Fibroblast of lung (primary cell): Measurements from ENCODE around the gene JMJD4. TPM values are rescaled to one million over a fixed set of nuclear protein-coding genes. Genes with fewer than 3 reads are reported as not detected.

Experiments
- DNase-seq, 2 donors: peaks; one replicate each; pipeline versions ENCODE4 v3.0.0 to v3.0.0-alpha.2; 2010; ENCODE audit warnings: low read depth in 2 of 2
- H2AFZ ChIP-seq: 2 replicates; pipeline ENCODE4 v1.5.1; 2012; ENCODE audit warnings: low read length, control low read depth, inconsistent platforms
- H3K27ac ChIP-seq: 2 replicates; pipeline ENCODE4 v1.5.1; 2011; ENCODE audit warnings: low read length, control low read depth; ENCODE audit not compliant: insufficient read depth
- H3K27me3 ChIP-seq: 2 replicates; pipeline ENCODE4 v1.5.1; 2011; ENCODE audit warnings: mild to moderate bottlenecking, low read length; ENCODE audit not compliant: control insufficient read depth, insufficient read depth
- H3K36me3 ChIP-seq: 2 replicates; pipeline ENCODE4 v1.5.1; 2011; ENCODE audit warnings: low read length; ENCODE audit not compliant: control insufficient read depth, insufficient read depth
- H3K4me1 ChIP-seq: 2 replicates; pipeline ENCODE4 v1.5.1; 2011; ENCODE audit warnings: low read length; ENCODE audit not compliant: control insufficient read depth, insufficient read depth; ENCODE audit errors: extremely low read depth
- H3K4me2 ChIP-seq: 2 replicates; pipeline ENCODE4 v1.5.1; 2011; ENCODE audit warnings: low read length, control low read depth; ENCODE audit not compliant: insufficient read depth; ENCODE audit errors: extremely low read depth
- H3K4me3 ChIP-seq, 4 experiments: fragments of 200-600 bp in 1 of 4; sonication (generic) in 1 of 4; replicated peaks in 1 of 4; 2 replicates each; pipeline ENCODE4 v1.5.1; 2011 to 2016; ENCODE audit warnings: low read length in 4 of 4, low read depth in 3 of 4, mild to moderate bottlenecking in 3 of 4, control low read depth in 2 of 4, inconsistent platforms in 1 of 4, mixed read lengths in 1 of 4; ENCODE audit not compliant: insufficient read depth in 1 of 4; ENCODE audit errors: control extremely low read depth in 1 of 4
- H3K79me2 ChIP-seq: 2 replicates; pipeline ENCODE4 v1.5.1; 2012; ENCODE audit warnings: mild to moderate bottlenecking, low read length, inconsistent platforms; ENCODE audit not compliant: control insufficient read depth, insufficient read depth
- H3K9ac ChIP-seq: 2 replicates; pipeline ENCODE4 v1.5.1; 2011; ENCODE audit warnings: mild to moderate bottlenecking, low read length, control low read depth; ENCODE audit not compliant: insufficient read depth
- H3K9me3 ChIP-seq: 2 replicates; pipeline ENCODE4 v1.5.1; 2012; ENCODE audit warnings: low read depth, low read length; ENCODE audit not compliant: control insufficient read depth, insufficient read depth
- H4K20me1 ChIP-seq: 2 replicates; pipeline ENCODE4 v1.5.1; 2011; ENCODE audit warnings: low read length; ENCODE audit not compliant: control insufficient read depth, insufficient read depth; ENCODE audit errors: extremely low read depth
- CTCF ChIP-seq, 2 donors: IDR thresholded peaks in 1 of 2; conservative IDR thresholded peaks in 1 of 2; 1 replicate in 1 of 2; 2 replicates in 1 of 2; pipeline ENCODE4 v1.5.1; 2011 to 2012; ENCODE audit warnings: low read length in 2 of 2, control low read depth in 1 of 2, inconsistent platforms in 1 of 2, low read depth in 1 of 2, mild to moderate bottlenecking in 1 of 2
- EZH2 ChIP-seq: IDR thresholded peaks from 2 replicates; pipeline ENCODE4 v1.5.1; 2012; ENCODE audit warnings: low read length, control low read depth, mild to moderate bottlenecking; ENCODE audit errors: missing control alignments
- polyA plus RNA-seq, 2 donors: library from polyadenylated mRNA; depleted of rRNA in 1 of 2; stranded (reverse) in 1 of 2; unstranded in 1 of 2; fragments of >200 nt; gene quantifications; 2 replicates each; pipeline ENCODE4 v1.2.1, GENCODE V29; 2011 to 2012; ENCODE audit warnings: missing spikeins in 1 of 2
- total RNA-seq: library from RNA; depleted of rRNA; stranded (reverse); fragments of >200 nt; gene quantifications from 2 replicates; pipeline ENCODE4 v1.2.1, GENCODE V29; 2014

JMJD4 gene
- total and polyA plus RNA-seq, 2 donors (not counting 1 experiment from before 2014, with no cell fraction given): 12.1 to 26.4 TPM

GRCh38 chr1:227762231-227762911, 27.3 kb upstream of the JMJD4 start:
- Histone ChIP-seq H3K27ac (peak overlapping the region; percentile 4), H3K9ac (no peak overlapping the region), H3K4me3 (no peak overlapping the region), H3K9me3 (no peaks in the 10 kb centered on the region), H4K20me1 (no peaks in the 10 kb centered on the region), H3K4me1 (peaks cover 21% of the 10 kb centered on the region), H2AFZ (no peak overlapping the region), H3K27me3 (no peaks in the 10 kb centered on the region), H3K4me2 (no peak overlapping the region), H3K79me2 (peaks cover 5% of the 10 kb centered on the region), H3K36me3 (peaks cover 9% of the 10 kb centered on the region)
- no peak for TF ChIP-seq EZH2
- TF ChIP-seq CTCF (conservative IDR thresholded peaks at IDR 0.05 in 1 of 2, IDR thresholded peaks at IDR 0.05 in 1 of 2; ENCODE audit: low read depth in 1 of 2, low read length in 2 of 2): peak; percentile 75 to 84
- DNase-seq: peak; percentile 76 to 79

GRCh38 chr1:227761621-227762230, 26.6 kb upstream of the JMJD4 start:
- no peaks in the 10 kb centered on the region for H3K27me3 ChIP-seq
- no peak overlapping the region for H3K9ac ChIP-seq
- no peaks in the 10 kb centered on the region for H3K9me3 ChIP-seq
- peaks cover 5% of the 10 kb centered on the region for H3K36me3 ChIP-seq
- H3K27ac ChIP-seq: peak overlapping the region; percentile 4
- H4K20me1 ChIP-seq: no peaks in the 10 kb centered on the region
- H2AFZ ChIP-seq: no peak overlapping the region
- no peak for DNase-seq
- peaks cover 5% of the 10 kb centered on the region for H3K79me2 ChIP-seq
- peaks cover 21% of the 10 kb centered on the region for H3K4me1 ChIP-seq
- H3K4me2 ChIP-seq: no peak overlapping the region
- TF ChIP-seq EZH2 (no peak), CTCF (conservative IDR thresholded peaks at IDR 0.05 in 1 of 2, IDR thresholded peaks at IDR 0.05 in 1 of 2; ENCODE audit: low read depth in 1 of 2, low read length in 2 of 2) (no peak)
- H3K4me3 ChIP-seq: no peak overlapping the region

- Histone ChIP-seq H3K4me2 (no peak overlapping the region), H3K9ac (no peak overlapping the region)
These were observed 25.3 kb upstream of the JMJD4 start for GRCh38 chr1:227760377-227760776.

More at GRCh38 chr1:227760377-227760776, 25.3 kb upstream of the JMJD4 start:
- H4K20me1 ChIP-seq: no peaks in the 10 kb centered on the region
- no peak overlapping the region for H2AFZ ChIP-seq
- no peak overlapping the region for H3K4me3 ChIP-seq
- H3K27ac ChIP-seq: peak overlapping the region; percentile 18
- no peak for DNase-seq
- H3K79me2 ChIP-seq: peaks cover 5% of the 10 kb centered on the region
- TF ChIP-seq CTCF (conservative IDR thresholded peaks at IDR 0.05 in 1 of 2, IDR thresholded peaks at IDR 0.05 in 1 of 2; ENCODE audit: low read depth in 1 of 2, low read length in 2 of 2) (no peak), EZH2 (no peak)
- no peaks in the 10 kb centered on the region for H3K27me3 ChIP-seq
- no peaks in the 10 kb centered on the region for H3K9me3 ChIP-seq
- H3K4me1 ChIP-seq: peaks cover 21% of the 10 kb centered on the region
- H3K36me3 ChIP-seq: peaks cover 5% of the 10 kb centered on the region
